HG02884 (cell line): ENCODE measurements around the gene INSYN2B.

ENCODE experiments used
- ATAC-seq: cut with Tn5 transposase; IDR thresholded peaks from one replicate; pipeline ENCODE4 v1.9.1; 2021; ENCODE audit warnings: mild to moderate bottlenecking, moderate library complexity; ENCODE audit not compliant: unreplicated experiment

INSYN2B gene

DNA sequence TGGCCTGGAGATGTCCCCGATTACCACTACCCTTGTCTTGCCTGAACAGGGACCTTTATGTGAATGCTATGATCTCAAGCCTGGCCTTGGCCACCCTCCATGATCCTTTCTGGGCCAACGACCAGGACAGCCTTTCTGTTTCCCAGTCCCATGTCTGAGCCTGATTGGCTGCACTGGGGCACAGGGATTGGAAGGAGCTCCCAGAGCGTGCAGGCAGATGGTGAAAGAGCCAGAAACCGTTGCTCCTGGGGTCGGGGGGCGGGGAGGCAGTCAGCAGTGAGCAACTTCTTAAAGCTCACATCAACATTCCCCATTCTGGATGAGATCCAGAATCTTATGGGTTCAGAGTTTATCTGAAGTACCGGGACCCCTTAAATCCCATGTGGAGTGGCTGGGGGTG is 84.4 kb downstream of the INSYN2B start:
- no peak for ATAC-seq

DNA sequence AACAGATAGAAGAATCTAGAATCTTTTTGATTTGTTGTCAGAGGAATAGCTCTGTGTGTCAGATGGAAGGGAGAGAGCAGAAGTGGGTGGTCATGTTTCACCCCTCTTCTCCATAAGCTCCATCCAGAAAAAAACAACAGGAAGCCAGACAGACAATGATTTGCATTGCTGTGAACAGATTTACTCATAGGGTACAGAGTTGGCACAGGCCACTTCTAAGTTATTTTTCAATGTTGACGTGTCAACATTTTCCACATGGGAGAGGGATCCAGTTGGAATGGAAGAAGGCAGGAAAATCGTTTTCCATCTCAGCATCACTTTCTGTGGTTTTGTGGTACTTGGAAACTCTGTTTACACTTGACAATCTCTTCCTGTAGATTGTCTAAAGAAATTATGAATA is 86.7 kb downstream of the INSYN2B start:
- no peak for ATAC-seq

DNA sequence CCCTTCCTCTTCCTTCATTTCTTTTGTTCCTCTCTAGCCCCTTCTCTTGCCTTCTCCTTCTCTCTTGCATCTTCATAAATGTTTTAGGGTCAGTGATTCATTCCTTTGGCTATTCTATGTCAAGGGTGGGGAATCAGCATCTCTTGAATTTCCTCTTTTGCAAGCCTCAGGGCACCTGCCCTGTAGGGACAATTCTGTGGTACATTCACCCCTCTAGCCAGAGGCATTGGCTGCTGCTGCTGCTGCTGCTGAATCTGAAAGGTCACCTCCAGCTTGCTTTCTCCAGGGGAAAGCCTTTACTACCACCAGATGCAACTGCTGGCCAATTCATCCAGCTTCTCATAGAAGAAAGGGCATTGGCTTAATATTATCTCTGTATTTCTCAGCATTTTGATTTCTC is 87.3 kb downstream of the INSYN2B start:
- ATAC-seq: no peak

DNA sequence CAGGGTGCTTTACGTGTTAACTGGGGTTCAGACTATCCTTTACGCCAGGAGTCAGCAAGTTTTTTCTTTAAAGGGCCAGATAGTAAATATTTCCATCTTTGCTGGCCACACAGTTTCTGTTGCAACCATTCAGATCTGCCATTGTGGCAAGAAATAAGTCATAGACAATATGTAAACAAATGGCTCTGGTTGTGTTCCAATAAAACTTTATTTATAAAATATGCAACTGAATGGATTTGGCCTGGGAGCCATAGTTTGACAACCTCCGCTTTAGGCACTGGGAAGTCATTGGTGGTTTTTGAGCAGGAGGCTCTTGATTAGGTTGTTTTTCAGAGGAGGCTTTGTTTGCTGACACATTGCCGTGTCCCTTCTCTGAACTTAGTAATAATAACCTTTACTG is 90.7 kb downstream of the INSYN2B start:
- ATAC-seq: no peak

DNA sequence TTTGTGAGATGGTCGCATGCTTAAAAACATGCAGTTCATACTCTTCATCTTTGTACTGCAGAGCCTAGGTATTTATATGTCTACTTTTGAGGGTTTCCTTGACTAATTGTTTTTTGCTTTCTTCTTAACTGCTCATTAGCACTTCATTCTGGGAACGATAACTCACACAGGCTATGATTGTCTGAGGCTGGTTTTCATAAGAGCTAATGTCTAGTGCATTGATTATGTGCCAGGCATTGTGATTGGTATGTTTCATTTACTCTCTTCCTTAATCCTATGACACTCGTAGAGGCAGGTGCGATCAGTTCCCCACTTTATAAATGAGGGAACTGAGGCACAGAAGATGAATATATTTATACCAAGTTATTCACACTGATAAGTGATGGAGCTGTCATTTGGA is 93.6 kb downstream of the INSYN2B start:
- no peak for ATAC-seq

DNA sequence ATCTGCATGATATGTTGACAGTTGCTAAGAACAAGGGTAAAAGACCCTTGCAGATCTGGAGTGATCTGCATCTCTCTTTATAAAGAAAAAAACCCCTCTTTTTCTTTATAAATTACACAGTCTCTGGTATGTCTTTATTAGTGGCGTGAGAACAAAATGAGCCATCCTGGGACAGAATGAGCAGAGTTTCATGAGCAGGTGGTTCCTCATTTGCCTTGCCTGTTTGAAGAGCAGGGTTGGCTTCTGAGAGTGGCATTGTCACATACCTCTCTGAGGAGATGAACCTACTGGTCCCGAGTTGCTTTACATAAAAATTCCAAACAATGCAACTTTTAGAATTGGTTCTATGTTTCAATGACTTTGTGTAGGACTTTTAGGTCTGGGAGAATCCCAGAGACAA is 94.3 kb downstream of the INSYN2B start:
- ATAC-seq: no peak

DNA sequence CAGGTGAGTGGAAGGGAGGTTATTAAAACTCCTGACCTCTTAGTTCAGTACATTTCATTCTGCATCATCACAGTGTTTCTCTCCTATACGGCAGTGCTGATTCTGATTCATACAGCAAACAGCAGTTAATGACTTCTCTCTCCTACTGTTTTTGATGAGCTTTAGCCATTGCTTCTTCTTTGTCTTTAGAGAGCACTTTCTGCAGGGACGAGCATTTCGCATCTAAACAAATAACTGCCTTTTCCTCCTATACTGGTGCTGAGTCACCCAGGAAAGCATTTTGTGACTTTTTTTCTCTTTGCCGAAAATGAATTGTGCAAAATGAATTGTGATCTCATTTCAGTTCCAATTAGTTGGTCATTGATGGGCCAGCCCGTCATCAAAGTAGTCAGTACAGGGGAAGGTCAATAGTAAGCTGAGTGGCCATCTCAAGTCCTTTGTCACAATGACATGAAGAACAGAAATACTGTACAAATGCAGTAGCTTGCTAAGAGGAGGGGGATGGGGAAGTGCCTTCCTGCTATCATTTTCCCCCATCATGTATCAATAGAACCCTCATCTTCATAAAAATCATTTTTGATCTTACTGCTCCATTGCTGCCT is 98.5 kb downstream of the INSYN2B start:
- ATAC-seq: no peak

DNA sequence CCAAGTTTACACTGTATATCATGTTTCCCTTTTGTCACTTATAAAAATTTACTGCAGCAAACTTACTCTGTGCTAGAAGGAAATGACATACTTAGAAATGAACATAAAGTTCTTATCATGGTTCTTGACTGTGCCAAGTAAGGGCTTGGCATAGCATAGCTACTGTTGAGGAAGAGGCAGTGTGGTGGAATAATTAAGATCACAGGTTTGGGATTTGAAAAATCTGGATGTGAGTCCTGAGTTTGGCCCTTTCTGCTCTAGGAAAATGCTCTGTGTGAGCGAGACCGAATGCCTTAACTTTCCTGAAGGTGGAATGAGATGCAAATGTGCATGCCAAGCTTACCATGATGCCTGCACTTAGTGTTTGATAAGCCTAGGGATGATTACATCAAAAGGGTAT is 99.5 kb downstream of the INSYN2B start:
- ATAC-seq: no peak

DNA sequence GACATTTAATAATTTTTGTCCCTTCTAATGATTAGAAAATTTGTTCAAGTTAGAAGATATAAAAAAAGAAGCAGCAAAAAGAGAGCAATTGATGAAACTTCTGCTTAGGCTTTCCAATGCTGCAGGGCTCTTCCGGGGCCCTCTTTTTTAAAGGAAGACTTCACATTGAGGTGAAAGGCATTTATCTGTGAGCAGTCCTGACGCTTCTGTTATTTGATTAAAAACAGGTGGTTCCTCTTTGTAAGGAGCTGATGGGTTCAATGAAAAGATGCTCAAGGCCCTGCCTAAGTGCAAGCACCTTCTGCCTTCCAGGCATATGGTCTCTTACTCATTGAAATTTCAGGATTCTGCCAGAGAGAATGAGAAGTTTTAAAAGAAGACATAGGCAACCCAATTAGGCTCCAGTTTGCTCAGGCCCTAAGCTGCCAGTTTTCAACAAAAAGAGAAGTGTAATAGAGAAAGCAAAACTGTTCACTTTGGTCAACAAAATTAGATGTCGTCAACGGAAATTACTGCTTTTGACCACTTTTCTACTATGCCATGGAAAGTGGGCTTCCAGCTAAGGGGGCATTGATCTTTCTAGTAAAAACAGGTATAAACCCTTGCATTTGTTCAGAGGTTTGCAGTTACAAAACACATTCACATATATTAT is 100.2 kb downstream of the INSYN2B start:
- ATAC-seq: peak; percentile 61

DNA sequence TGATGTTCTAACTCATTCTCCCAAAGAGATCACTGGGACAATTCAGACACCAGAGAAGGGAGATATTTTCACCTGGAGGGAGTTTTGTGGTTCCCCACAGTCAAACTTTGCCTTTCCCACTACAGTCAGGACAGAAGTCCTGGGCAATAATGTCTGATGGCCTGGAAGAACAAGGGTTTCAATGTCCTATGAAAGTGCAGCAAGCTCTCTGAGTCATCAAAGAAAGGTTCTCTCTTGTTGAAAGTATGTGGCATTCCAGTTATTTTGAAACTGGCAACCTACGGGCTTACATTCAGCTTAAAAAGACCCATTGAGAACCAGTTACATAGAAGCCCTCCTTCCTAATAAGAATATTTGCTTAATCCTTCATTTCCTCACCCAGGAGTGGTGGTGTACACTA is 103.9 kb downstream of the INSYN2B start:
- no peak for ATAC-seq

DNA sequence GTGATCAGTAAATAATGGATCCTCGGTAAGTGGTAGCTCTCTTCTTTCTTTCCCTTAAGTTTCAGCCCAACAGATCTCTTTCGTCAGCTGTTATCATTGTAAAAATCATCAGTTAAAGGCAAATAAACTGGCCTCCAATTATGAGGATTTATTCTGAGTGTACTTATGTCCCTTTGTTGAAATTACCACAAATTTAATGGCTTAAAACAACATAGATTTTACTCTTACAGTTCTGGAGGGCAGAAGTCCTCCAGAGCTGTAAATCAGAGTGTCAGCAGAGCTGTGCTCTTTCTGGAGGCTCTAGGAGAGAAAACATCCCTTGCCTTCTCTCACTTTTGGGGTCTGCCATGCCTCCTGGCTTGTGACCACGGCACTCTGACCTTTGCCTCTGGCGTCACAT is 104.6 kb downstream of the INSYN2B start:
- no peak for ATAC-seq

DNA sequence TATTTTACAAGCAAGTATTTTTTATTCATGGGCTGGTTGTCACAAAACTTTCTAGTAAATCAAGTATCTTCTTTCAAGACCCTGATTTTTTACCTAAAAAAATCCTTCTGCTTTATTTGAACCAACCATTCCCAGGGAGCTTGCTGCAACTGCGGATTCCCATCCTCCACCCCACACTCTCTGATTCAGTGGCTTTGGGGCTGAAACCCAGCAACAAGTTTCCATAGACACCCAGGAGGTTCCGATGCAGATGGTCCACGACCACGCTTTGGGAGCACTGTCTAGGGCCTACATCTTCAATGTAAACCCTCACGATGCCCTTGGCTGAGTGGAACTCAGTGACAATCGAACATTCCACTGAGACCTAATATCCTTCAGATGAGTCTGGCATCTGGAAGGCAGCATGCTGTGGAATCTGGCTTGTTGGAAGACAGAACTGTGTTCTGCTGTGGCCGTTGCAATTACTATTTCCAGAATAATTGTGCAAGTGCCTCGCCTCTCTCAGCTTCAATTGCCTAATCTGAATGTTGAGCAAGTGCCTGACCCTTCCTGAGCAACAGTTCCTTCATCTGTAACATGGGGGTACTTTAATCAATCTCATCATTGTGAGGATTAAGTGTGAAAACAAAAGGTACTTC is 105.1 kb downstream of the INSYN2B start:
- ATAC-seq: no peak

DNA sequence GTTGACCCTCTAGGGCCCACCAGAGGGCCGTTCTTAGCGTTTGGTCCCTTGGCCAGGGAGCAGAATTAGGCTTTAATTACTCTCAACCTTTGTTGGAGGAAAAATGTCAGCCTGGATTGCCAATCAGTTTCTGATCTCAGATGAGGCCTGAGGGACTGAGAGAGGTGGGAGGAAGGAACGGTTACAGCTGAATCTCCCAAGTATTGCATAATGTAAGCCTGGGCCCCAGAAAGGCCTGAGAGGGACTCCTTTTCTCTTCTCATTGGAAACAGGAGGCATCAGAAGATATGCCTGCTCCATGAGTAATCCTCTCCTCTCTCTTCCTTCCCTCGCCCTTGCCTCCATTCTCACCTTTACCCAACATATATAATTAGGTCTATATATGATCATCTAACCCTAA is 105.7 kb downstream of the INSYN2B start:
- ATAC-seq: no peak

DNA sequence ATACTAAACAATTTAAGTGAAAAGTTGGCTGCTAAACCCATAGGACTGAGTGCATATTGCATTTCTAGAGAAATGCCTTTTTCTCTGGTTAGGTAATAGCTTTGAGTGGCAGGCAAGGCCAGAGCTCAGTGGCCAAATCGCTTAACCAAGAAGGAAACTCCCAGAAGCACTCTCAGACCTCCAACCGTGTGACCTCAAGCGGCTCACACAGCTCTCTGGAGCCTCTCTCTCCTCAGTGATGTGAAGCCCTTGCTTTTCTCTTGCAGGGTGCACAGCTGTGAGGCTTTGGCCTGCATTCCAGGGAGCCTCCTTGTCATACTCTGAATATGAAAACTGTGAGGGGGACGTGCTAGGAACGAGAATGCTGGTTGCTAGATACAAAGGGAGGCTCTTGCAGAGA is 106.7 kb downstream of the INSYN2B start:
- no peak for ATAC-seq

DNA sequence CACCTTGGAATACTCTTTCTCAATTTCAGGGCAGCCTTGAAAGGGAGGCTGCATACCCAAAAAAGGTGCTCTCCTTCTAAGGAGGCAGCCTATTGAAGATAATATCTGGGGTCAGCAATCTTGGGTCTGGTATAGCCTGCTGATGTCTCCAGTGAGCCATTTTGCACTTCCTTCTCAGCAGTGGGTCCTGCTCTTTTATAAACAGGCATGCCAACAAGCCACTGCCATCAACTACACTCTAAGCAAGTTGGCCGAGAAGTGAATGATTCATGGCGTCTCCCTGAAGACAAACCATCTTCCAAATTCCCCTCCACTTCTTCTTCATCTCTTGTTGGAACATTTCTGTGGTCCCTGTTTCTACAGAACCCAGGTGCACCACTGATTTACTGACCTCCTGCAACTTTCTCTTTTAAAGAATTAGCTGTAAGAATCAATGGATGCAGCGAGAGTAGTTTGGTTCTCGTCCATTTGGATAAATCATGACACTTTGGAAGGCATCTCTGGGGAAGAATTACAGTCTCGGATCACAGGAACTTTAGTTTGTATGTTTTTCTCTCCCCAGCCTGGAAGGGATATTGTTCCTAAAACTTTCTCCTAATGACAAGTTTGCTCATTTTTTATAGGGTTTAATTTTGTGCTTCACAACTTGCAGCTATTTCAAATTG is 108.3 kb downstream of the INSYN2B start:
- ATAC-seq: no peak

DNA sequence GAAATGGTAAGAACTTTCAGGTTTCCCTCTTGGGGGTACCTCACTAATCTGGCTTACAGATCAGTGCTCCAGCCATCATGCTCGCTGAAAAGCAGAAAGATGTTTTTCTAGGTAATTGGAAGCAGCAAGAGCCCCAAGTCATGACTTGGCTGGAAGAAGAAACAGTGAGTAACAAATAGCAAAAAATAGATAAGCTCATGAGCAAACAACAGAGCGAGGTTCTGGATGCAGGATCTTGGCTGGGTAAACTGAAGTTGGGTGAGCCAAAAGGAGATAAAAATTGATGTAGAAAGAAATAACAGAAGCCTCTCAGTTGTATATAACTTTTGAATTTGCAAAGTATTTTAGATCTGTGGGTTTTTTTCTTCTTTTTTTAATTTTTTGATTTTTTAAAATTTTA is 110.1 kb downstream of the INSYN2B start:
- ATAC-seq: no peak

DNA sequence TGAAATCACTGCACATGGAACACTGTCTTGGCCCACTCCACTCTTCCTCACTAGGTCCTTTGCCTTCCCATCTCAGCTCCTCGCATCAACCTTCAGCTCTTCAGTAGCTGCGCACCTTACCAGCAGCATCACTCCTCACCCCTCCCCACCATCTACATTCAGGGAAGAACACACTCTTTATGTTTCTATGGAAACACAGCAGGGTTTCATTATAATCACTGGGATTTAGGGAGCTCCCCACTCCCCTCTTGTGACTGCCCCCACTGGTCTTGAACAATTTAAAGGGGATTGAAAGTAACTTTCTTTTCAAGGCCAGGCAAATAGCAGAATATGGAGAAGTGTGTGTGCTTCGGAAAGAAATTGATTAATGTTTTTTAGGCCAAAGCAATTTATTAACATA is 111.2 kb downstream of the INSYN2B start:
- ATAC-seq: no peak

DNA sequence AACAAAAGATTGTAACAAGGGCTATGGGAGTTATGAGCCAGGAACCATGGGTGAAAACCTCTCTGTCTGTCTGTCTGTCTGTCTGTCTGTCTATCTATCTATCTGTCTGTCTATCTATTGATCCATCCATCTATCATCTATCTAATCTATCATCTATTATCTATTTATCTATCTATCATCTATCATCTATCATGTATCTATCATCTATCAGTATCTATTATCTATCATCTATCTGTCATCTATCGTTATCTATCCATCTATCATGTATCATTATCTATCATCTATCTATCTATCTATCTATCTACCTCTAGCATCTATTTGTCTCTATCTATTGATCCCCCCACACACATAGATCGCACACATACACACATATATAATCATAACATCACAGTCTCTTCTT is 112.9 kb downstream of the INSYN2B start:
- ATAC-seq: no peak

DNA sequence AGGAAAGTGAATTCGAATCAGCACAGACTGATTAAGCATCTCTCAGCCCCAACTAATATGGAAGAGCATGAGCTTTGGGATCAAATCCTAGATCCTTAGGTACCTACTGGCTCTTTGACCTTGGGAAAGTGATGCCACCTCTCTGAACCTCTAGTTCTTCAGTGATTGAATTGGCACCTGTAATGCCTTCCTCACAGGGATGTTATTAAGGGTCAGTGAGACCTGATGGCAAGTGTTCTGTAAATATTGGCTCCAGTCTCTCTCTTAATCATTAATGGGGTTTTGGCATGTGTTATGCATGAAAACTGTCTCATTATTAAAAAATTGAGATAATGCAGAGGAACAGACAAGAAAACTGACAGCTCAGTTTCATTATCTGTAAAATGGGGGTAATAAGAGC is 115.8 kb downstream of the INSYN2B start:
- ATAC-seq: no peak

DNA sequence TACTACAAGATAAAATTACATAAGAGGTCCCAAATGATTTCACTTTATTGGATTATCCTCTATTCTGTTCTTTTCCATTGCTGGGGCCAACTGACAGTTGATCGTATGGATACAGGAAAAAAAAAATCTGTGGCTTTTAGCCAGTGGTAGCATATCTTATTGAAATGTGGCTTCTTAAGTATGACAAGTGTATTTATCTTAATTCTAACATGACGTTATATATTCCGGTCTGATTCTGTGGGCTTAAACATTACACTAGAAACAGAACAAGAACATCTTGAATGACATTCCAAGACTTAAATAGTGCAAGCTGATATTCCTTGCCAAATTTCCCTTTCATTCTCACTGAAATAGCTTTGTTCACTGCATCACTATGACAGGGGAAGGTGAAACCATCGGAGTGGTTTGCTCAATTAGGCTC is 117.9 kb downstream of the INSYN2B start:
- no peak for ATAC-seq

DNA sequence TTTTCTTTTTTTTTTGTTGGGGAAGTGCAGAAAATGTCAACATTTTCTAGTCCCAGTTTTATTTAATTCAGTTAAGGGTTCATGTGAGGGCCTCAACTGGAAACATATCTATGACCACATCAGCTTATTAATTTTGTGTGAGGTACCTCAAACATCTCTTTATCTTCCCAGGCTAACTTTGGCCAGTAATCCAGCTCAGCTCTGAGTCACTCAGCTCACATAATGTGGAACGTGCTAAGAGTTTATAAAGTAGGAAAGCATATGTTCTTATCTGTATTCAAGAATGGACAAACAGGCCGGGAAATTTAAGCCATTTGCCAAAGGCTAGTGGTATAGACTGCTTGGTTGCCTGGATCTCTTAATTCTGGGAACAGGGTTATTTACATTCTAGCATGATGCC is 118.4 kb downstream of the INSYN2B start:
- no peak for ATAC-seq

DNA sequence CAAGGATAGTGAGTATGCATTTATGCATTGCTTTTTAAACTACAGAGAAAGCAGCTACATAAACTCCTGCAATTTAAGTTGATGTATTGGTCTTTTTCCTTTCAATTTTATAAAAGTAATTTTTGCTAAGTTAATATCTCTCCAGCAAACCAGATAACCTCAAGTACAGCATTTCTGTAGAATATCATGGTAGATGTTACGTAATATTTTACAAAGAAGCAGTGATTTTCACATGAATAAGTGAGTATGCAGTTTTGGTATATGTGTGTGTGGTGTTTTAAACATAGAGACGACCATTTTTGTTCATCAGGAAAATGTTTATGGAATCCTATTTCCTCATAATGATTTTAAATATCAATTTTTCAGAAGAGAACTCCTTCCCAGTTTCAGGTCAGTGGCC is 118.9 kb downstream of the INSYN2B start:
- no peak for ATAC-seq
